Sigmoid colon (tissue), 7 donors: ENCODE measurements around the gene ZBTB38. TPM values are rescaled to one million over a fixed set of nuclear protein-coding genes. Genes with fewer than 3 reads are reported as not detected.

ENCODE experiments used
- DNase-seq: peaks from one replicate; pipeline ENCODE4 v3.0.0-alpha.2; 2019
- H3K27ac ChIP-seq, 4 donors: fragments of 200-600 bp; sonication (generic); one replicate each; pipeline ENCODE4 v1.5.1; 2016 to 2019; ENCODE audit warnings: mild to moderate bottlenecking in 1 of 4
- H3K27me3 ChIP-seq, 3 donors: fragments of 200-600 bp; sonication (generic); one replicate each; pipeline ENCODE4 v1.5.1; 2019; ENCODE audit warnings: mild to moderate bottlenecking in 1 of 3
- H3K36me3 ChIP-seq, 4 donors: fragments of 200-600 bp; sonication (generic); one replicate each; pipeline ENCODE4 v1.5.1; 2016 to 2019
- H3K4me1 ChIP-seq, 4 donors: fragments of 200-600 bp; sonication (generic); one replicate each; pipeline ENCODE4 v1.5.1; 2017 to 2019
- H3K4me3 ChIP-seq, 4 donors: fragments of 200-600 bp; sonication (generic); one replicate each; pipeline ENCODE4 v1.5.1; 2017 to 2019; ENCODE audit warnings: mild to moderate bottlenecking in 2 of 4, moderate library complexity in 1 of 4
- H3K9me3 ChIP-seq, 4 donors: fragments of 200-600 bp in 3 of 4; sonication (generic) in 3 of 4; one replicate each; pipeline versions ENCODE4 v1.5.1 to v1.6.1; 2013 to 2019
- EP300 ChIP-seq, 4 donors: sonication (generic); formaldehyde crosslinking; IDR thresholded peaks; one replicate each; pipeline ENCODE4 v1.6.1; 2017; ENCODE audit warnings: antibody characterized with exemption in 4 of 4
- POLR2A ChIP-seq, 2 donors: fragments of 450-650 bp; IDR thresholded peaks; one replicate each; pipeline ENCODE4 v1.6.1; 2016; ENCODE audit warnings: antibody characterized with exemption in 2 of 2, mild to moderate bottlenecking in 2 of 2, moderate library complexity in 2 of 2
- POLR2AphosphoS5 ChIP-seq, 4 donors: sonication (generic); formaldehyde crosslinking; IDR thresholded peaks; one replicate each; pipeline ENCODE4 v1.6.1; 2017; ENCODE audit warnings: antibody characterized with exemption in 4 of 4
- WGBS, 2 donors: extraction: QIAGEN DNeasy Blood & Tissue Kit; methylation state at CpG; one replicate each; pipeline ENCODE4 v1.1.7; 2013; 5-methylcytosine and 5-hydroxymethylcytosine counted together
- intact Hi-C: fragments of 100-400 bp; cut with DNase I; formaldehyde crosslinking; loops from one replicate; pipeline ENCODE4 v1.15.1; 2023
- polyA plus RNA-seq, 3 donors: library from polyadenylated mRNA; stranded (reverse); fragments of 200-250 nt; gene quantifications; one replicate each; pipeline ENCODE4 v1.2.3, GENCODE V29; 2013
- total RNA-seq, 4 donors: library from RNA; depleted of rRNA; stranded (reverse); fragments of >200 nt; gene quantifications; one replicate each; pipeline ENCODE4 v1.1.0, GENCODE V29; 2016
- TF ChIP-seq, protein P1 (sequence below), 4 experiments: fragments of 450-650 bp in 3 of 4; fragments of 200-600 bp in 1 of 4; IDR thresholded peaks; one replicate each; pipeline ENCODE4 v1.5.1; 2016 to 2019; ENCODE audit warnings: antibody characterized with exemption in 4 of 4, mild to moderate bottlenecking in 3 of 4, moderate library complexity in 2 of 4
- donor health status: healthy with polysubstance abuse.
- donor health status: Bipolar disorder and iron deficiency.
- donor health status: healthy.

The ZBTB38 gene
- total and polyA plus RNA-seq, 7 donors, result 16.8 to 178 (median 150) TPM

DNA sequence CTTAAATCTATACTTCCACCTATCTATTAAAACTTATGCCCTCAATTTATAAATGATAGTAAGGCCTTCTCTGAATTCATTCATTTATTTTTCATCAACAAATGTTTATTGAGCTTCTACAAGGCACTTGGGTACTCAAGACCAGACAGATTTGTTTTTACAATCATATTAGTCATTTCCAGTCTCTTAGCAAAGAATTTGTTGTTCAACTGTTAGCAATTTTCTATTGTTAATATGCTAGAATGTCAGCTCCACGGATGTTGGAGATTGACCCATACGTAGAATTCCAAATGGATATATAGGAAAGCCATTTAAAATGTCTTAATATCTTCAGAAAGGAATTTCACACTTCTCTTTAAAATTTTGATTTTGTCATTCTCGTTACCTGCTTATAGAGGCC, 36.7 kb downstream of the ZBTB38 start:
- no peak for TF ChIP-seq POLR2A (IDR thresholded peaks at IDR 0.05)
- no peak for TF ChIP-seq POLR2AphosphoS5 (IDR thresholded peaks at IDR 0.05)
- TF ChIP-seq EP300 (IDR thresholded peaks at IDR 0.05), result no peak
- TF ChIP-seq, protein P1, sequence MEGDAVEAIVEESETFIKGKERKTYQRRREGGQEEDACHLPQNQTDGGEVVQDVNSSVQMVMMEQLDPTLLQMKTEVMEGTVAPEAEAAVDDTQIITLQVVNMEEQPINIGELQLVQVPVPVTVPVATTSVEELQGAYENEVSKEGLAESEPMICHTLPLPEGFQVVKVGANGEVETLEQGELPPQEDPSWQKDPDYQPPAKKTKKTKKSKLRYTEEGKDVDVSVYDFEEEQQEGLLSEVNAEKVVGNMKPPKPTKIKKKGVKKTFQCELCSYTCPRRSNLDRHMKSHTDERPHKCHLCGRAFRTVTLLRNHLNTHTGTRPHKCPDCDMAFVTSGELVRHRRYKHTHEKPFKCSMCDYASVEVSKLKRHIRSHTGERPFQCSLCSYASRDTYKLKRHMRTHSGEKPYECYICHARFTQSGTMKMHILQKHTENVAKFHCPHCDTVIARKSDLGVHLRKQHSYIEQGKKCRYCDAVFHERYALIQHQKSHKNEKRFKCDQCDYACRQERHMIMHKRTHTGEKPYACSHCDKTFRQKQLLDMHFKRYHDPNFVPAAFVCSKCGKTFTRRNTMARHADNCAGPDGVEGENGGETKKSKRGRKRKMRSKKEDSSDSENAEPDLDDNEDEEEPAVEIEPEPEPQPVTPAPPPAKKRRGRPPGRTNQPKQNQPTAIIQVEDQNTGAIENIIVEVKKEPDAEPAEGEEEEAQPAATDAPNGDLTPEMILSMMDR (IDR thresholded peaks at IDR 0.05), result no peak
- intact Hi-C loops, result no loop called here
- Histone ChIP-seq H3K9me3 (no peaks in the 10 kb centered on the region), H3K36me3 (peaks cover 5 to 18% (median 12%) of the 10 kb centered on the region in 4 donors), H3K27ac (peak overlapping the region; percentile 97 to 98 (median 98)), H3K4me3 (no peak overlapping the region), H3K27me3 (no peaks in the 10 kb centered on the region), H3K4me1 (peaks cover 0 to 85% (median 82%) of the 10 kb centered on the region in 4 donors)
- 92 to 95% methylated on average over 3 of the region's 3 CpGs for WGBS, 2 donors
- no peak for DNase-seq

DNA sequence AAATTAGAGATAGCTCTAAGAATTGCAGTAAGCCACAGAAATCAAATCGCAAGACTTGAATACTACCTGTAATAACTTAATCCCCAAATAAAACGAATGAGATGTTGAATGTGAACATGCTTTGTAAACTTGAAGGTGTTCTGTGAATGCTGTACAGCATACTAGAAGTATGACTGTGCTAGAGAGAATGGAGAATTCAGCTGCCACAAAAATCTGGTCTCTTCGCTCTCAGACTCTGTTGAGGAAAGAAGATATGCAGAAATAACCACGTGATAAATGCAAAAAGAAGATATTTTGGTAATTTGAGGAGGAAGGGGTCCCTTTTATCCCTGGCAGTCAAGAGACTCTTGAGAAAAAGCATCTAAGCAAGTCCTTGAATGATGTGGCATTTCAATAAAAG, 37.3 kb downstream of the ZBTB38 start:
- DNase-seq, result no peak
- intact Hi-C loops, result no loop called here
- Histone ChIP-seq H3K4me3 (no peak overlapping the region), H3K36me3 (peaks cover 5 to 18% (median 12%) of the 10 kb centered on the region in 4 donors), H3K27ac (peak overlapping the region; percentile 97 to 98 (median 98)), H3K4me1 (peaks cover 0 to 85% (median 82%) of the 10 kb centered on the region in 4 donors), H3K27me3 (no peaks in the 10 kb centered on the region), H3K9me3 (no peaks in the 10 kb centered on the region)
- 84 to 90% methylated on average over 4 of the region's 4 CpGs for WGBS, 2 donors
- TF ChIP-seq POLR2AphosphoS5 (IDR thresholded peaks at IDR 0.05), result no peak
- no peak for TF ChIP-seq EP300 (IDR thresholded peaks at IDR 0.05)
- no peak for TF ChIP-seq POLR2A (IDR thresholded peaks at IDR 0.05)
- TF ChIP-seq, protein P1 (IDR thresholded peaks at IDR 0.05), result no peak

DNA sequence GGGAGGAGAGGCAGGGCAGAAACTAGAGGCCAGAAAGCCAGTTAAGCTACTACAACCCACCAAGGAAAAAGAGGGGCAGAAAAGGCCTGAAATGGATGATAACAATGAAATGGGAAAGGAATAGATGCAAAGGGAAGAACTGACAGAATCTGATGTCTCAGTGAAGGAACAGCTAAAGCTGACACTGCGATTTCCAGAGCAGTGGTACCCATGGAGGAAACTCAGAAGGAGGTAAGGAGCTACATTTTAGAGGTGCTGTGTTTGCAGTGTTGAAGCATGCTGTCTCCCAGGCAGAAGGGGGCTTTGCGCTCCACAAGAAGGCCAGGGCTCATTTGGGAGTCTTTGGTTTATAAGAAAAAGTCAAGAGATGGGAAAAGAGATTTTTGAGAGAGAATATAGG, 38.0 kb downstream of the ZBTB38 start:
- peak overlapping the region; percentile 97 to 98 (median 98) for H3K27ac ChIP-seq
- H3K4me3 ChIP-seq, result no peak overlapping the region
- no peaks in the 10 kb centered on the region for H3K27me3 ChIP-seq
- H3K4me1 ChIP-seq, result peaks cover 0 to 85% (median 82%) of the 10 kb centered on the region in 4 donors
- no peak for TF ChIP-seq EP300 (IDR thresholded peaks at IDR 0.05)
- H3K36me3 ChIP-seq, result peaks cover 5 to 18% (median 12%) of the 10 kb centered on the region in 4 donors
- WGBS, 2 donors, result 96 to 97% methylated on average over 2 of the region's 2 CpGs
- DNase-seq, result no peak
- H3K9me3 ChIP-seq, result no peaks in the 10 kb centered on the region
- intact Hi-C loops, result no loop called here

DNA sequence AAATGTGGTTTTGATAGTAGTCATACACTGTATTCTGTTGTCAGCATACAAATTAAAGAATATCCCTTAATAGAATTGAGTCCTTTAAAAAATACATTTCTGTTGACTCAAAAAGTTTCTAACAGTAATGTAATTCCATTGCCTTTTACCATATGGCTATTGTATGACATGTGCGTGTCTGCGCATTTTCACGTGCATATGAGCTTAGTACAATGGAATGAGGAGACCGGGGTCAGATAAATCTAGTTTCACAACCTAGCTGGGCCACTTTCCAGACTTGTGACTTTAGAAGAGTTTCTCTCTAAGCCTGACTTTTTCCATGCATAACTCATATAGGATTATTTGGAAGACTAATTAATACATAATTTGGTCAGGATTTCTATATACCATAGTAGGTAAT, 38.7 kb downstream of the ZBTB38 start:
- peaks cover 5 to 18% (median 12%) of the 10 kb centered on the region in 4 donors for H3K36me3 ChIP-seq
- TF ChIP-seq POLR2AphosphoS5 (IDR thresholded peaks at IDR 0.05), result peak; percentile 87 to 96 (median 88)
- peak; percentile 80 to 99 (median 91) for TF ChIP-seq EP300 (IDR thresholded peaks at IDR 0.05)
- TF ChIP-seq, protein P1 (IDR thresholded peaks at IDR 0.05), result no peak
- peaks cover 0 to 86% (median 82%) of the 10 kb centered on the region in 4 donors for H3K4me1 ChIP-seq
- no peak overlapping the region for H3K4me3 ChIP-seq
- H3K27me3 ChIP-seq, result no peaks in the 10 kb centered on the region
- WGBS, 2 donors, result 89 to 92% methylated on average over 4 of the region's 4 CpGs
- DNase-seq, result peak; percentile 93
- intact Hi-C loops, result no loop called here
- no peaks in the 10 kb centered on the region for H3K9me3 ChIP-seq
- peak overlapping the region; percentile 97 to 98 (median 98) for H3K27ac ChIP-seq

DNA sequence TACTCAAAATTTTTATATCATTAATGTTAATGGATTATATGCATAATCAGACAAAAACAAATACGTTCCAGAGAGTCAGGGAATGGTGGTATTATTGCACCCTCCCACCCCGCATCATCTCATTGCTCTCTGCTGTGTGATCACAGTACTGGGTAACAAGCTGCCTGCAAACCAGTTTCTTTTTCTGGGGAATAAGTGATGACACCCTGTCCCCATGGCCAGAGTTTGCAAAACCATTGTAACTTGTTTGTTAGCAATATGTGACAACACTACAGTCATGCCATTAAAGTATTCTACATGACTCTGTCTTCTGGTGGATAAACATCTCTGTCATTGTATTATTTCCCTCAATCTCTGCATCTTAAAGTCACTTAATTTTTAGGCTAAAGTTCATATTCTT, 39.5 kb downstream of the ZBTB38 start:
- peak overlapping the region; percentile 97 to 98 (median 98) for H3K27ac ChIP-seq
- TF ChIP-seq POLR2A (IDR thresholded peaks at IDR 0.05) (no peak), POLR2AphosphoS5 (IDR thresholded peaks at IDR 0.05) (no peak), EP300 (IDR thresholded peaks at IDR 0.05) (no peak)
- TF ChIP-seq, protein P1 (IDR thresholded peaks at IDR 0.05), result no peak
- WGBS, 2 donors, result 95 to 98% methylated on average over 2 of the region's 2 CpGs
- peaks cover 0 to 93% (median 84%) of the 10 kb centered on the region in 4 donors for H3K4me1 ChIP-seq
- no peak overlapping the region for H3K4me3 ChIP-seq
- H3K27me3 ChIP-seq, result no peaks in the 10 kb centered on the region
- intact Hi-C loops, result no loop called here
- DNase-seq, result no peak
- no peaks in the 10 kb centered on the region for H3K9me3 ChIP-seq
- peaks cover 5 to 18% (median 12%) of the 10 kb centered on the region in 4 donors for H3K36me3 ChIP-seq
